Stimulated activated CD8-positive, alpha-beta memory T cell treated with anti-CD3 and anti-CD28 coated beads, Interleukin-7, amount 100 ng/mL, for 4 hours (primary cell): ENCODE measurements around the gene GJE1.
"Not testable (repeated sequence)": the region's sequence is repeated elsewhere in the genome, so short reads cannot be mapped to it uniquely, and the experiment has no call there.

Experiments
- DNase-seq, 2 donors: peaks; one replicate each; pipeline ENCODE4 v3.0.0-alpha.2; 2020; ENCODE audit warnings: low read depth in 2 of 2

Gene GJE1

GRCh38 chr6:142132625-142133024, at the start of gene GJE1:
TSS of gene GJE1 (plus strand) at chr6:142132925. CDS start at chr6:142133159, 234 bp downstream.
- DNase-seq, result no peak

DNA sequence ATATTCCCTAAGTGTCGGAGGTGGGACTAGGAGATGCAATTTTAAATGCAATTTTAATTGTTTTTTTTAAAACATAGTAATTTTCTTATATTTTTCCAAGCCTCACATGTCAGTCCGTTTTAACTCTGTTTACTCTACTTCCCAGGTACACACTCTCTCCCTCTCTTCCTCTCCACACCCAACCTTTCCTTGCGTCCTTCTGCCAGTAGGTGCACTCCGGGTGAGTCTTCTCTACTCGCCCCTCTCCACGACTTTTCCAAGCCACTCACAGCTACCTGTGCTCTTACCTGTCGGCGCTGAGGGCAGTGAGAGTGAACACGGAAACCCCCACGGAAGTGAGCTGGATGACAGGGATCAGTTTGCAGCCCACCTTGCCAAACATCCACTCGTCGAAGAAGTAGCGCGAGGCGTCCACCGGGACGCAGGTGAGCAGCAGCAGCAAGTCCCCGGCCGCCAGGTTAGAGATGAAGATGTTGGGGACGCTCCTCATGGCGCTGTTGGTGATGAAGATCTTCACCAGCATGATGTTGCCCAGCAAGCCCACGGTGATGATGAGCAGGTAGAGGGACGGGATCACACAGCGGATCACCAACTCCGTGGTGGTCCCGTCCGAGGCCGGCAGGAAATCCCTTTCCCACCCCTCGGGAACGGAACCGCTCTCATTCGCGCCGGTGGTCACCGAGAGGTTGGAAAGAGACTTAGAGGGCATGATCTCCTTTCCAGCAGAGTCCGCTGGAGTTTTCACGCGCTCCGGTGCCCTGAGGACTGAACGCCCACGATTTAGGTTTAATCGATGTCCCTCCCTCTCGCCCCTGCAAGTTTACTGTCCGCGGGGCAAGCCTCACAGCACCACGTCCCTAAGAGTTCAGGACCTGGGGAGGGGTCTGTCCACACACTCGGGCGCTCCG, 44.5 kb upstream of the GJE1 start:
- no peak for DNase-seq

GRCh38 chr6:142088858-142089216, 43.9 kb upstream of the GJE1 start:
- no peak for DNase-seq

DNA sequence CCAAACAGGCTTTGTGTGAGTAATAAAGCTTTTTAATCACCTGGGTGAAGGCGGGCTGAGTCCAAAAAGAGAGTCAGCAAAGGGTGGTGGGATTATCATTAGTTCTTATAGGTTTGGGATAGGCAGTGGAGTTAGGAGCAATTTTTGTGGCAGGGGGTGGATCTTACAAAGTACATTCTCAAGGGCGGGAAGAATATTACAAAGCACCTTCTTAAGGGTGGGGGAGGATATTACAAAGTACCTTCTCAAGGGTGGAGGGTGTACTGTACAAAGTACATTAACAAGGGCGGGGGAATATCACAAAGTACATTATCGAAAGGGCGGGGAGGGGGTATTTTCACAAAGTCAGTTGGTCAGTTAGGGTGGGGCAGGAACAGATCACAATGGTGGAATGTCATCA, 27.9 kb upstream of the GJE1 start:
- DNase-seq, result not testable (repeated sequence)

- DNase-seq, result not testable (repeated sequence)
Measured at GRCh38 chr6:142110820-142111219, 21.9 kb upstream of the GJE1 start.

DNA sequence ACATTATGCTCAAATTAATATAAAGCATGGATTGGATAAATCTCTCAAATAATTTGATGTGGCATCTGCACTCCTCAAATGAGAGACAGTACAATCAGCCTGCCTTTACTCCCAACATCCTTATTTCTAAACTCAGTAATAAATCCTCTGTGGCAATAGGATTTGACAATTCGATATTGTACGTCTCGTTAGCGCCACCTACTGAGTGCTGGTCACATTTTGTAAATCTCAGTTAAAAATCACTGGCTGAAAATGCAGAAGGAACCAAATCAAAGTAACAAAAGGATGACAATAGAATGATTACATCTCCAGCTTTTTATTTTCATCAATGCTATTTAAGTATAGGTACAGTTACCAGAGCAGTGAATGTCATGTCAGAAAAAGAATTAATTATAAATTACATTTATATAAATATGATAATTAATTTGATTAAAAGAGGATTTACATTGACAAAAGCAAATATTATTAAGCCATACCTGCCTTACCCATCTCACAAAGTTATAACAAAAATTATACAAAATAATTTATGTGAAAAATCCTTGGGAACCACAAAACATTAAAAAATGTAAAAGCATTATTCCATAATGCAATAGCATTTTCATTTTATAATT, 20.2 kb upstream of the GJE1 start:
- peak; percentile 22 to 40 for DNase-seq

DNA sequence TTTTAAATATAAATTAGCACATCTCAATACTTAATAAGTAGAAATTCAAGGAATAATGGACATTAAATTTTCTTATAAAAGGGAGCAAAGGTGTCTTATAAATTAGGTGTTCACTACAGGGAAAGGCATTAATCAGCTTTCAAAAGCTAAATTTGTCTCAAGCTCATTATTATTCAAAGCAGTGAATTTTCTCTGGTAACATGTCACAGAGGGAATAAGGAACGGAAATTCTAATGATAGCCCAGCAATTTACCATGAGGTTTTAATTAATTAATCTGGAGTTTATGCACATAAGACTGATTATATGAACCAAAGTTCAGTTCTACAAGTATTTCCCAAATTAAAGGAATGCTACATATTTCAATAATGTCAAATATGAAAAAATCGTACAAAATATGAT, 15.4 kb upstream of the GJE1 start:
- DNase-seq, result no peak

- no peak for DNase-seq
Measured at GRCh38 chr6:142118328-142118727, 14.4 kb upstream of the GJE1 start.

DNA sequence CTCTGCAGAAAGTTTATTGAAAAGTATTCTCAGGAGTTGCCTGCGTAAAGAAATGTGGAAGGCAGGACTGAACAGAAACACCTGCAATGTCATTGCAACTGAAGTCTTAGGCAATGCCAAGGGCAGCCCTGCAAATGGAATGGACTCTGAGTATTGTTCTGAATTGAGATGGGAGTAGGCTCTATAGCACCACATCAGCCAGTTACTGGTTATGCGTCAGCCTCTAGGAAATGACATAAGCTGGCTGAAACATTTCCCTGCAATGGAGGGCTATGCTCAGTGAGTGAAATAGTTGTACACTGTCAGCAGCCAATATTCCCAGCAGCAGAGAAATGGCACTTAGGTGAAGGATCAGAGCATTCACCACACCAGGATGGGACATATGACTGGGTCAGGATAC, 13.8 kb upstream of the GJE1 start:
- no peak for DNase-seq

GRCh38 chr6:142121342-142121741, 11.4 kb upstream of the GJE1 start:
- DNase-seq, result no peak

- no peak for DNase-seq
Measured at GRCh38 chr6:142130814-142131213, 1.9 kb upstream of the GJE1 start.

- DNase-seq, result no peak
Measured at GRCh38 chr6:142138876-142139275, 6.2 kb downstream of the GJE1 start.

DNA sequence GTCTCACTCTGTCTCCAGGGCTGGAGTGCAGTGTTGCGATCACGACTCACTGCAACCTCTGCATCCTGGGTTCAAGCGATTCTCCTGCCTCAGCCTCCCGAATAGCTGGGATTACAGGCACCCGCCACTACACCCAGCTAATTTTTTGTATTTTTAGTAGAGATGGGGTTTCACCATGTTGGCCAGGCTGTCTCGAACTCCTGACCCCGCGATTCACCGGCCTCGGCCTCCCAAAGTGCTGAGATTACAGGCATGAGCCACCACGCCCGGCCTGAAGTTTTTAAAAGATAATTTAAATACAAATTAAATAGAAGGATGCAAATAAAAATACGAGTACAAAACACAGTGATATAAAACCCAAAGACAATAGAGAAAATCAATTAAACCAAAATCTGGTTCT, 8.8 kb downstream of the GJE1 start:
- DNase-seq, result not testable (repeated sequence)

GRCh38 chr6:142146828-142147662, 14.3 kb downstream of the GJE1 start, which contains the start of the genes NMBR and VTA1:
TSS of gene NMBR (minus strand) at chr6:142147122. CDS start at chr6:142088658, 58,464 bp downstream.
TSS of gene VTA1 (plus strand) at chr6:142147263. CDS start at chr6:142147288, 25 bp downstream.
- peak; percentile 94 to 96 for DNase-seq

- no peak for DNase-seq
Measured at GRCh38 chr6:142152746-142153145, 20.0 kb downstream of the GJE1 start.

DNA sequence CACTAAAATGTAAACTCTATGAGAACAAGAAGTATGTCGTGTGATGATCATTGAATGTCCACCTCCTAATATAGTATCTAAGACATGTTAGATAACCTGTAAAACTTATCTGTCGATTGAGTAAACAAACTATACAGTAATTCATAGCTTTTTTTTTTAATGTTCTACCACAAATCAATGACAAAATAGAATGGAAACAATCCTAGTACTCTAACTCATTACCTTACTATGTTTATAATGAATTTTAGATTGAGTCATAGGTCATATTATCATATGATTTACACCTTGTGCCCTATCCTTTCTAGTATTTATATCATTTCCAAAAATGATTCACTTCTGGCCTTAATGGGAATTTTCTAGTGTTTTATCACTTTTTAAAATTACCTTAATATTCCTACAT, 20.5 kb downstream of the GJE1 start:
- DNase-seq, result no peak

DNA sequence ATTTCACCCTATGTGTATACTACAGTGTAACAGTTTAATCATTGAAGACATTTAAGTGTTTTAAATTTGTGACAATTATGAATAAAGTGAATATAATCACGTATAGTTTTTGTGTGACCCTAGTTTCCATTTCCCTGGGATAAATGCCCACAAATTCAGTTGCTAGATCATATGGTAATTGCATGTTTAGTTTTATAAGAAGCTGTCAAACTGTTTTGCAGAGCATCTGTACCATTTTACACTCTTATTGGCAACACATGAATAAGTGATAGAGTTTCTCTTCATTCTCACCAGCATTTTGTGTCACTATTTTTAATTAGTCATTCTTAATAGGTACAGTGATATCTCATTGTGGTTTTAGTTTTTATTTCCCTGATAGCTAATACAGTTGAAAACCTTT, 21.6 kb downstream of the GJE1 start:
- no peak for DNase-seq

GRCh38 chr6:142155091-142155490, 22.4 kb downstream of the GJE1 start:
- no peak for DNase-seq

GRCh38 chr6:142155895-142156757, 23.4 kb downstream of the GJE1 start:
- no peak for DNase-seq

- DNase-seq, result not testable (repeated sequence)
Measured at GRCh38 chr6:142156758-142157068, 24.0 kb downstream of the GJE1 start.

DNA sequence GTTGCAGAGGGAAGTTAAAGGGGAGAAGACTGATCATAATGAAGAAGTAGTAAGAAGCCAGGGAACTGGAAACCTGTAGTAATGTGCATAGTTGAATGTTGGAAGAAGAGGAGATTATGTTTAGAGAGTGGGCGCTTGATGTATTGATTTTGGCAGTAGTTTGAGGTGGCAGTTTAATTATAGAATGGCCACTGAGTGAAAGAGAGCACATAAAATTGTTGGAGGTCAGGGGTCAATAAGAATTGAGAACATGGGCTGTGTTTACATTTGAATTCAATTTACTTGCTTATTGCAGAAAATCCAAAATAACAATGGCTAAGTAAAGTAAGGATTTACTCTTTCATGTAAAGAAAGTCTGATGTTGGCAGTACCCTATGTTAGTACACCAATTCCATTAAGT, 30.1 kb downstream of the GJE1 start:
- no peak for DNase-seq
